Mammary epithelial cell (primary cell): ENCODE results near the gene MLYCD.

Experiments used
- EZH2 ChIP-seq: IDR thresholded peaks from 2 replicates; pipeline ENCODE4 v1.6.1; 2012; ENCODE audit warnings: low read length, inconsistent platforms, borderline replicate concordance
- TF ChIP-seq, protein P1 (sequence below), 2 donors: IDR thresholded peaks in 1 of 2; conservative IDR thresholded peaks in 1 of 2; 2 replicates each; pipeline ENCODE4 v1.5.1; 2011 to 2012; ENCODE audit warnings: inconsistent platforms in 2 of 2, low read length in 2 of 2, mild to moderate bottlenecking in 2 of 2, control low read depth in 1 of 2, low read depth in 1 of 2; ENCODE audit not compliant: insufficient read depth in 1 of 2; ENCODE audit errors: extremely low read depth in 1 of 2

DNA sequence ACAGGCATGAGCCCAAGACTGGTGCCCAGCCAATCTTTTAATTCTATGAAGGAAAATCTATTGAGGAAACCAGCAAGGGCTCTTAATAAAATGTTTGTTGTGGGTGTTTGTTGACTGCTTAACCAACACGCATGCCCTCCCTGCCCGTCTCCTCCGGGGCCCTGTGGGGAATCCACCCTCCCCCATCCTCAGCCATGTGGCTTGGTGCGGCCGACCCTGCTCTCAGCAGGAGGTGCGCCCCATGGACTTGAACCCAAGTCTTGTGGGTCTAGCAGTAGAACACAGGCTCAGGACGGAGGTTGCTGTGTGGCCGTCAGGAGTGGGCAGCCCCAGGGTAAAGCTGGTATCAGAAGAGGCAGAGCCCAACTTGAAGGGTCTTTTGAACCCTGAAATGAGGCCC is 45.1 kb upstream of the MLYCD start:
- TF ChIP-seq, protein P1, sequence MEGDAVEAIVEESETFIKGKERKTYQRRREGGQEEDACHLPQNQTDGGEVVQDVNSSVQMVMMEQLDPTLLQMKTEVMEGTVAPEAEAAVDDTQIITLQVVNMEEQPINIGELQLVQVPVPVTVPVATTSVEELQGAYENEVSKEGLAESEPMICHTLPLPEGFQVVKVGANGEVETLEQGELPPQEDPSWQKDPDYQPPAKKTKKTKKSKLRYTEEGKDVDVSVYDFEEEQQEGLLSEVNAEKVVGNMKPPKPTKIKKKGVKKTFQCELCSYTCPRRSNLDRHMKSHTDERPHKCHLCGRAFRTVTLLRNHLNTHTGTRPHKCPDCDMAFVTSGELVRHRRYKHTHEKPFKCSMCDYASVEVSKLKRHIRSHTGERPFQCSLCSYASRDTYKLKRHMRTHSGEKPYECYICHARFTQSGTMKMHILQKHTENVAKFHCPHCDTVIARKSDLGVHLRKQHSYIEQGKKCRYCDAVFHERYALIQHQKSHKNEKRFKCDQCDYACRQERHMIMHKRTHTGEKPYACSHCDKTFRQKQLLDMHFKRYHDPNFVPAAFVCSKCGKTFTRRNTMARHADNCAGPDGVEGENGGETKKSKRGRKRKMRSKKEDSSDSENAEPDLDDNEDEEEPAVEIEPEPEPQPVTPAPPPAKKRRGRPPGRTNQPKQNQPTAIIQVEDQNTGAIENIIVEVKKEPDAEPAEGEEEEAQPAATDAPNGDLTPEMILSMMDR (conservative IDR thresholded peaks at IDR 0.05 in 1 of 2, IDR thresholded peaks at IDR 0.05 in 1 of 2; ENCODE audit: extremely low read depth in 1 of 2, insufficient read depth in 1 of 2, low read depth in 1 of 2, low read length in 2 of 2), result no peak
- no peak for TF ChIP-seq EZH2
